ENCODE results near the gene RMI2. TPM values are rescaled to one million over a fixed set of nuclear protein-coding genes. Genes with fewer than 3 reads are reported as not detected.

RMI2 gene
- total RNA-seq, 6 donors from 2014 or later = 2.6 to 6.3 (median 2.7) TPM

- H3K4me3 ChIP-seq = no peak overlapping the region
- peaks cover 17 to 21% (median 21%) of the 10 kb centered on the region in 4 donors for H3K4me1 ChIP-seq
- 71 to 84% methylated on average over 8 to 9 of the region's 9 CpGs for WGBS, 2 donors
- no peak for DNase-seq
- H3K36me3 ChIP-seq = no peaks in the 10 kb centered on the region
- ATAC-seq (ENCODE audit: low FRiP score in 2 of 2) = peak in 1 of 2 donors; percentile 11
- no peaks in the 10 kb centered on the region for H3K27me3 ChIP-seq
- TF ChIP-seq POLR2A (IDR thresholded peaks at IDR 0.05) (no peak), POLR2AphosphoS5 (IDR thresholded peaks at IDR 0.05) (no peak), EP300 (IDR thresholded peaks at IDR 0.05) (no peak), CTCF (IDR thresholded peaks at IDR 0.05) (no peak)
- H3K9me3 ChIP-seq = no peaks in the 10 kb centered on the region
- peak overlapping the region in 1 of 4 donors; percentile 7 for H3K27ac ChIP-seq
Measured at GRCh38 chr16:11326084-11326736, 19.0 kb upstream of the RMI2 start.

- no peak overlapping the region for H3K4me3 ChIP-seq
- 86 to 89% methylated on average over 9 of the region's 9 CpGs for WGBS, 2 donors
- TF ChIP-seq POLR2A (IDR thresholded peaks at IDR 0.05) = no peak
- TF ChIP-seq POLR2AphosphoS5 (IDR thresholded peaks at IDR 0.05) = no peak
- no peaks in the 10 kb centered on the region for H3K36me3 ChIP-seq
- peak overlapping the region in 1 of 4 donors; percentile 7 for H3K27ac ChIP-seq
- no peaks in the 10 kb centered on the region for H3K9me3 ChIP-seq
- ATAC-seq (ENCODE audit: low FRiP score in 2 of 2) (no peak), DNase-seq (no peak)
- H3K4me1 ChIP-seq = peaks cover 17 to 21% (median 21%) of the 10 kb centered on the region in 4 donors
- H3K27me3 ChIP-seq = no peaks in the 10 kb centered on the region
Measured at GRCh38 chr16:11326737-11327276, 18.5 kb upstream of the RMI2 start.

- ATAC-seq (ENCODE audit: low FRiP score in 2 of 2) = peak in 1 of 2 donors; percentile 12
- no peak for DNase-seq
- H3K27ac ChIP-seq = peak overlapping the region in 3 of 4 donors; percentile 42 to 55 (median 44)
- 79 to 81% methylated on average over 23 of the region's 23 CpGs for WGBS, 2 donors
- no peak overlapping the region for H3K4me3 ChIP-seq
- H3K36me3 ChIP-seq = no peaks in the 10 kb centered on the region
- H3K9me3 ChIP-seq = no peaks in the 10 kb centered on the region
- H3K27me3 ChIP-seq = no peaks in the 10 kb centered on the region
- H3K4me1 ChIP-seq = peaks cover 17 to 21% (median 21%) of the 10 kb centered on the region in 4 donors
- TF ChIP-seq EP300 (IDR thresholded peaks at IDR 0.05) = no peak
- no peak for TF ChIP-seq POLR2A (IDR thresholded peaks at IDR 0.05)
- no peak for TF ChIP-seq POLR2AphosphoS5 (IDR thresholded peaks at IDR 0.05)
- TF ChIP-seq CTCF (IDR thresholded peaks at IDR 0.05) = no peak
Measured at GRCh38 chr16:11327277-11328171, 17.7 kb upstream of the RMI2 start.

GRCh38 chr16:11328172-11329070 is 16.8 kb upstream of the RMI2 start:
- Histone ChIP-seq H3K27ac (peak overlapping the region; percentile 42 to 55 (median 47)), H3K4me1 (peaks cover 17 to 21% (median 21%) of the 10 kb centered on the region in 4 donors), H3K36me3 (no peaks in the 10 kb centered on the region), H3K4me3 (no peak overlapping the region), H3K27me3 (no peaks in the 10 kb centered on the region), H3K9me3 (no peaks in the 10 kb centered on the region)
- TF ChIP-seq CTCF (IDR thresholded peaks at IDR 0.05) (no peak), EP300 (IDR thresholded peaks at IDR 0.05) (peak in 1 of 4 donors; percentile 37), POLR2AphosphoS5 (IDR thresholded peaks at IDR 0.05) (peak; percentile 70 to 90)
- DNase-seq = peak in 1 of 2 donors; percentile 83
- peak; percentile 81 to 87 for ATAC-seq (ENCODE audit: low FRiP score in 2 of 2)
- WGBS, 2 donors = 28 to 30% methylated on average over 10 to 12 of the region's 12 CpGs
